ENCODE data around the gene ZNF385C. TPM values are rescaled to one million over a fixed set of nuclear protein-coding genes. Genes with fewer than 3 reads are reported as not detected.

ZNF385C gene
- total RNA-seq, 6 donors from 2014 or later, result 0.30 to 2.1 (median 0.44) TPM

DNA sequence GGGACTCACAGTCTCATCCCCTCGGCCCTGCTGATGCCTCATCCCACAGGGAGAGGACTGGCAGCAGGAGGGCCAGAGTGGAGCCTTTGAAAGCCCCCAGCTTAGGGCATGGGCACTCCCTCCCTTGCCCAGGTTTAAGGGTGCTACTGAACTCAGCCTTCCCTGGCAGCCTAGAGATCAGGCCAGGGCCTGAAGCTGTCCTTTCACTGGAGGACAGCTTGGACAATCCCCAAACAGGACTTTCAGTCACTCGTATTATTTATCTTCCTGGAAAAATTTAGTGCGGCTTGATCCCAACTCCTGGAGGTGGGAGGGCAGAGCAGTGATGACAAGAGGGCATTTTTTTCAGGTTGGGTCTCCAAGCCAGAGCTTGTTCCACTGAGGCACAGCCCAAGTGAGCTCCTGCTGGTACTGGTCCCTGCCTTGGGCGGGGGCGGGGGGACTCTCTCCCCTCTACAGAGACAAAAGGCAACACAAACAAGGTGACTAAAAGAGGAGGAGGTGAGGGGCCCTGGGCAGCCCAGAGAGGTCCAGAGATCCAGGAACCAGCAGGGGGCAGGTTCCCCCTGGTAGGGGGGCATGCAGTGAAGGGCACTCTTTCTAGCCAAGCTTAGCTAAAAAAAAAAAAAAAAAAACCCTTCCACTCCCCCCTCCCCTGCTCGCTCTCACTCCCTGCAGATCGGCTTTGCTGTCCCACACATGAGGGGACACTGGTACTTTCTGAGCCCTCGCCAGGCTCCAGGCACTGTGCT is 1.7 kb downstream of the ZNF385C start:
- Histone ChIP-seq H3K9me3 (no peaks in the 10 kb centered on the region), H3K27me3 (peaks cover 0 to 12% (median 4%) of the 10 kb centered on the region in 4 donors), H3K4me3 (no peak overlapping the region), H3K4me1 (peaks cover 7 to 9% (median 9%) of the 10 kb centered on the region in 4 donors), H3K36me3 (no peaks in the 10 kb centered on the region), H3K27ac (no peak overlapping the region)
- ATAC-seq (ENCODE audit: low FRiP score in 2 of 2) (no peak), DNase-seq (no peak)
- 58 to 75% methylated on average over 6 to 8 of the region's 8 CpGs for WGBS, 2 donors
- TF ChIP-seq POLR2AphosphoS5 (IDR thresholded peaks at IDR 0.05) (no peak), EP300 (IDR thresholded peaks at IDR 0.05) (no peak)

GRCh38 chr17:42094375-42095069 is 3.8 kb downstream of the ZNF385C start:
- 86 to 90% methylated on average over 11 to 12 of the region's 12 CpGs for WGBS, 2 donors
- DNase-seq (no peak), ATAC-seq (ENCODE audit: low FRiP score in 2 of 2) (no peak)
- Histone ChIP-seq H3K27me3 (peaks cover 0 to 12% (median 4%) of the 10 kb centered on the region in 4 donors), H3K9me3 (no peaks in the 10 kb centered on the region), H3K4me1 (peaks cover 7 to 9% (median 9%) of the 10 kb centered on the region in 4 donors), H3K36me3 (no peaks in the 10 kb centered on the region), H3K4me3 (no peak overlapping the region), H3K27ac (no peak overlapping the region)
- TF ChIP-seq EP300 (IDR thresholded peaks at IDR 0.05), result no peak

GRCh38 chr17:42092939-42093338 is 5.3 kb downstream of the ZNF385C start:
- Histone ChIP-seq H3K4me3 (no peak overlapping the region), H3K27me3 (peaks cover 0 to 8% (median 4%) of the 10 kb centered on the region in 4 donors), H3K9me3 (no peaks in the 10 kb centered on the region), H3K27ac (no peak overlapping the region), H3K4me1 (peaks cover 2% of the 10 kb centered on the region in 4 donors), H3K36me3 (no peaks in the 10 kb centered on the region)
- no peak for DNase-seq
- TF ChIP-seq POLR2AphosphoS5 (IDR thresholded peaks at IDR 0.05) (no peak), CTCF (IDR thresholded peaks at IDR 0.05) (no peak), POLR2A (IDR thresholded peaks at IDR 0.05) (no peak), EP300 (IDR thresholded peaks at IDR 0.05) (no peak)
- ATAC-seq (ENCODE audit: low FRiP score in 2 of 2), result no peak
- 59 to 65% methylated on average over 6 of the region's 6 CpGs for WGBS, 2 donors

DNA sequence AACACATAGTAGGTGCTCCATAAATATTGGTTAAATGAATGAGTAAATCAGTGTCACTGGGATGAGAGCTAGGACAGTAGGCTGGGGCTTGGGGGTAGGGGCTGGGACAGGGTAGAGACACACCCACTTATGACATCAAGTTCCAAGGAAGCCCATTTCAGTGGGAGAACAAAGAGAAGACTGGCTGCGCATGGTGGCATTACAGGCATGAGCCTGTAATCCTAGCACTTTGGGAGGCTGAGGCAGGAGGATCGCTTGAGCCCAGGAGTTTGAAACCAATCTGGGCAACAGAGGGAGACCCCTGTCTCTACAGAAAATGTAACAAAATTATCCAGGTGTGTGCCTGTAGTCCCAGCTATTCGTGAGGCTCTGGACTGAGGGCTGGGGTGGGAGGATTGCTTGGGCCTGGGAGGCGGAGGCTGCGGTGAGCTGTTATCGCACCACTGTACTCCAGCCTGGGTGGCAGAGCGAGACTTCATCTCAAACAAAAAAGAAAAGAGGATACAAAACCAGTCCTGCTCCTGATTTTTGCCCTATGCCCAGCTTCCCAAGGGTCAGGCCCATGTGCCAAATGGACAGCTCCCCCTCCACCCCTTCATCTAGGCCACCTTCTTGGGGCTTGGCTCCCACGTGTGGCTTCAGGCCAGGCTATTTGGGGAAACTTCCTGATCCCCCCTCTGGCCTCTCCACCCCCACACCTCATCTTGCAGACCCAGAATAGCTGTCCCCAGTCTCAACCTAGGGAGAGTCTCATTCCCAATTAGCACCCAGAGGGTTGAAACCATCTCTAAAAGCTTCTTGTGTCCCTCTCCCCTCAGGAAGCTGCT is 7.1 kb downstream of the ZNF385C start:
- Histone ChIP-seq H3K36me3 (no peaks in the 10 kb centered on the region), H3K9me3 (no peaks in the 10 kb centered on the region), H3K27me3 (peaks cover 0 to 5% (median 0%) of the 10 kb centered on the region in 4 donors), H3K27ac (no peak overlapping the region), H3K4me1 (no peaks in the 10 kb centered on the region), H3K4me3 (no peak overlapping the region)
- TF ChIP-seq POLR2A (IDR thresholded peaks at IDR 0.05) (no peak), EP300 (IDR thresholded peaks at IDR 0.05) (no peak), POLR2AphosphoS5 (IDR thresholded peaks at IDR 0.05) (no peak), CTCF (IDR thresholded peaks at IDR 0.05) (no peak)
- 84 to 88% methylated on average over 7 to 8 of the region's 8 CpGs for WGBS, 2 donors
- ATAC-seq (ENCODE audit: low FRiP score in 2 of 2) (no peak), DNase-seq (no peak)

DNA sequence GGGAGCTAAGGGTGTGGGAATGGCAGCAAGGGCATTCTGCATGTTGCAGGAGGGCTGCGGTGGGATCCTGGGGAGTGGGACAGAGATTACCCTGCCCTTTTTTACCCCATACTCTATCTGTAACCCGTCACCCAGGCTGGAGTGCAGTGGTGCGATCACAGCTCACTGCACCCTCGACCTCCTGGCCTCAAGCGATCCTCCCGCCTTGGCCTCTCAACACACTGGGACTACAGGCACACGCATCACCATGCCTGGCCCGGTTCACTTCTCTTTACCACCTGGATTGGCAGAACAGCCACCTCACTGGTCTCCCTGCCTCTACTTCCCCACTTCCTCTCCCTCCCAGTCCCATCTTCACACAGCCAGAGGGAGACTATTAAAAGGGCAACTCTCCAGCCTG is 9.5 kb downstream of the ZNF385C start:
- Histone ChIP-seq H3K4me1 (no peaks in the 10 kb centered on the region), H3K27me3 (peaks cover 0 to 5% (median 0%) of the 10 kb centered on the region in 4 donors), H3K4me3 (no peak overlapping the region), H3K9me3 (no peaks in the 10 kb centered on the region), H3K27ac (no peak overlapping the region), H3K36me3 (no peaks in the 10 kb centered on the region)
- no peak for TF ChIP-seq POLR2AphosphoS5 (IDR thresholded peaks at IDR 0.05)
- TF ChIP-seq POLR2A (IDR thresholded peaks at IDR 0.05), result no peak
- no peak for TF ChIP-seq CTCF (IDR thresholded peaks at IDR 0.05)
- no peak for TF ChIP-seq EP300 (IDR thresholded peaks at IDR 0.05)
- WGBS, 2 donors, result 85 to 87% methylated on average over 8 of the region's 8 CpGs
- ATAC-seq (ENCODE audit: low FRiP score in 2 of 2), result no peak
- no peak for DNase-seq
